DND-41 (cell line): ENCODE results near the gene CALN1.

Experiments
- ATAC-seq: fragments of 200-7000 bp; cut with Tn5 transposase; 3 replicates; pipeline ENCODE4 v1.9.1; 2021; ENCODE audit warnings: low read depth; ENCODE audit not compliant: insufficient read depth
- DNase-seq: peaks from one replicate; pipeline ENCODE4 v3.0.0-alpha.2; 2020
- H2AFZ ChIP-seq: 2 replicates; pipeline ENCODE4 v1.6.0; 2012; ENCODE audit warnings: low read depth, low read length
- H3K27ac ChIP-seq: 2 replicates; pipeline ENCODE4 v1.5.1; 2012; ENCODE audit warnings: low read length, inconsistent platforms
- H3K27me3 ChIP-seq: fragments of 200-600 bp; sonication (generic); 2 replicates; pipeline ENCODE4 v1.6.0; 2012; ENCODE audit warnings: low read length, mild to moderate bottlenecking, inconsistent platforms; ENCODE audit not compliant: insufficient read depth, poor library complexity
- H3K36me3 ChIP-seq: 2 replicates; pipeline ENCODE4 v1.5.1; 2012; ENCODE audit warnings: low read length, inconsistent platforms; ENCODE audit not compliant: insufficient read depth
- H3K4me1 ChIP-seq: 2 replicates; pipeline ENCODE4 v1.5.1; 2012; ENCODE audit warnings: mild to moderate bottlenecking, low read length; ENCODE audit not compliant: insufficient read depth
- H3K4me2 ChIP-seq: 2 replicates; pipeline ENCODE4 v1.6.0; 2012; ENCODE audit warnings: mild to moderate bottlenecking, moderate library complexity, low read length, inconsistent platforms; ENCODE audit not compliant: insufficient read depth
- H3K4me3 ChIP-seq, 2 experiments: fragments of 200-600 bp in 1 of 2; shearing (Covaris generic) in 1 of 2; 2 replicates each; pipeline ENCODE4 v1.5.1; 2012 to 2016; ENCODE audit warnings: inconsistent platforms in 2 of 2, low read length in 2 of 2, mild to moderate bottlenecking in 2 of 2, low read depth in 1 of 2, moderate library complexity in 1 of 2
- H3K79me2 ChIP-seq: 2 replicates; pipeline ENCODE4 v1.6.0; 2012; ENCODE audit warnings: low read length, inconsistent platforms; ENCODE audit not compliant: insufficient read depth
- H3K9ac ChIP-seq: 2 replicates; pipeline ENCODE4 v1.6.0; 2012; ENCODE audit warnings: low read depth, mild to moderate bottlenecking, inconsistent platforms, low read length, moderate library complexity
- H3K9me3 ChIP-seq: 2 replicates; pipeline ENCODE4 v1.5.1; 2012; ENCODE audit warnings: low read length, moderate library complexity, mild to moderate bottlenecking, inconsistent platforms; ENCODE audit not compliant: insufficient read depth, severe bottlenecking
- H4K20me1 ChIP-seq: 2 replicates; pipeline ENCODE4 v1.6.0; 2012; ENCODE audit warnings: low read length; ENCODE audit not compliant: insufficient read depth
- CTCF ChIP-seq: IDR thresholded peaks from 2 replicates; pipeline ENCODE4 v1.5.1; 2012; ENCODE audit warnings: borderline replicate concordance, low read length, moderate library complexity, mild to moderate bottlenecking; ENCODE audit not compliant: poor library complexity, severe bottlenecking; ENCODE audit errors: extremely low read depth
- EZH2 ChIP-seq: IDR thresholded peaks from 3 replicates; pipeline ENCODE4 v1.6.1; 2012; ENCODE audit warnings: borderline replicate concordance, low read depth, mild to moderate bottlenecking, moderate library complexity, low read length, inconsistent platforms; ENCODE audit not compliant: severe bottlenecking

CALN1 gene

GRCh38 chr7:71871446-71871845 lies 540.7 kb downstream of the CALN1 start:
- H3K4me1 ChIP-seq, result peaks cover 31% of the 10 kb centered on the region
- no peak overlapping the region for H3K4me2 ChIP-seq
- peaks cover 5% of the 10 kb centered on the region for H3K9me3 ChIP-seq

GRCh38 chr7:71870812-71871211 lies 541.3 kb downstream of the CALN1 start:
- peaks cover 31% of the 10 kb centered on the region for H3K4me1 ChIP-seq
- no peaks in the 10 kb centered on the region for H4K20me1 ChIP-seq
- H3K27me3 ChIP-seq, result no peaks in the 10 kb centered on the region
- H3K79me2 ChIP-seq, result no peaks in the 10 kb centered on the region
- no peak overlapping the region for H3K4me2 ChIP-seq
- DNase-seq (no peak), ATAC-seq (no peak)
- H3K36me3 ChIP-seq, result no peaks in the 10 kb centered on the region
- no peak overlapping the region for H3K4me3 ChIP-seq
- no peak overlapping the region for H2AFZ ChIP-seq
- H3K9me3 ChIP-seq, result no peaks in the 10 kb centered on the region
- no peak overlapping the region for H3K9ac ChIP-seq
- TF ChIP-seq CTCF (no peak), EZH2 (no peak)
- H3K27ac ChIP-seq, result peak overlapping the region; percentile 25; the same call in 1 of the 2 replicates

More at GRCh38 chr7:71871446-71871845, 540.7 kb downstream of the CALN1 start:
- Histone ChIP-seq H3K36me3 (no peaks in the 10 kb centered on the region), H2AFZ (peak overlapping the region; percentile 37; the same call in 1 of the 2 replicates), H3K79me2 (no peaks in the 10 kb centered on the region), H3K27ac (peak overlapping the region; percentile 42; the same call in 1 of the 2 replicates), H3K4me3 (no peak overlapping the region), H4K20me1 (no peaks in the 10 kb centered on the region), H3K27me3 (no peaks in the 10 kb centered on the region), H3K9ac (no peak overlapping the region)
- peak; percentile 42; the same call in 1 of the 3 replicates for ATAC-seq
- TF ChIP-seq EZH2 (no peak), CTCF (peak; percentile 71)
- no peak for DNase-seq

DNA sequence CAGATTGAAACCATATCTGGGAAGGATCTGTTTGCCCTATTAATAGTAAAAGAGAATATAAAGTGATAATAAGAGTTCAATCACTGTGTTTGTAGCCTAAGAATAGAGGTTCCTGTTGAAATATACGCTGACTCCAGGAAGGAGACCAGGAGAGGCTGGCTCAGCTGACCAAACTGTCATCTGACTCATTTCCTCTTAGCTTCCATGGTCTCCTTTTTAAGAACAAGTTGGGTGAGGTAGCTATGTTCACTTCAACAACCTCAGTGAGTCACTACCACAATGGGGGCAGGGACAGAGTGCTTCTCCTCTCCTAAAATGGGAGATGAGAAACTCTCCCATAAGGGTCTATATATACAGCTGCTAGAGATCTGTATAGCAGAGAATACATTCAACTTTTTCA lies 543.3 kb downstream of the CALN1 start:
- H3K4me2 ChIP-seq, result peak overlapping the region; percentile 36; the same call in 1 of the 2 replicates
- ATAC-seq (peak; percentile 84), DNase-seq (peak; percentile 57)
- H3K9ac ChIP-seq, result no peak overlapping the region
- peak overlapping the region; percentile 73 for H2AFZ ChIP-seq
- H3K27ac ChIP-seq, result peak overlapping the region; percentile 72
- TF ChIP-seq CTCF (no peak), EZH2 (no peak)
- no peaks in the 10 kb centered on the region for H3K36me3 ChIP-seq
- no peaks in the 10 kb centered on the region for H4K20me1 ChIP-seq
- H3K79me2 ChIP-seq, result no peaks in the 10 kb centered on the region
- H3K27me3 ChIP-seq, result no peaks in the 10 kb centered on the region
- H3K4me1 ChIP-seq, result peaks cover 31% of the 10 kb centered on the region
- H3K4me3 ChIP-seq, result no peak overlapping the region; a peak in 1 of 4 replicates
- H3K9me3 ChIP-seq, result no peaks in the 10 kb centered on the region

GRCh38 chr7:71867626-71868025 lies 544.5 kb downstream of the CALN1 start:
- no peaks in the 10 kb centered on the region for H4K20me1 ChIP-seq
- H3K4me2 ChIP-seq, result no peak overlapping the region
- peaks cover 31% of the 10 kb centered on the region for H3K4me1 ChIP-seq
- H3K36me3 ChIP-seq, result no peaks in the 10 kb centered on the region
- H3K27me3 ChIP-seq, result no peaks in the 10 kb centered on the region
- H3K79me2 ChIP-seq, result no peaks in the 10 kb centered on the region
- no peak overlapping the region for H2AFZ ChIP-seq
- H3K27ac ChIP-seq, result no peak overlapping the region
- TF ChIP-seq EZH2, result no peak
- no peak for TF ChIP-seq CTCF
- H3K9me3 ChIP-seq, result peaks cover 1% of the 10 kb centered on the region
- DNase-seq (no peak), ATAC-seq (no peak)
- H3K9ac ChIP-seq, result no peak overlapping the region
- no peak overlapping the region for H3K4me3 ChIP-seq
